H1 (cell line): ENCODE measurements around the gene TPBGL. TPM values are rescaled to one million over a fixed set of nuclear protein-coding genes. Genes with fewer than 3 reads are reported as not detected.
A peak's percentile ranks its signal among the peaks of the same experiment; 100 is the strongest.

Experiments
- CEBPB ChIP-seq: IDR thresholded peaks from 2 replicates; pipeline ENCODE4 v1.6.1; 2012; ENCODE audit warnings: low read depth, low read length
- E2F6 ChIP-seq: IDR thresholded peaks from 2 replicates; pipeline ENCODE4 v1.6.1; 2012; ENCODE audit warnings: inconsistent platforms
- GABPA ChIP-seq: IDR thresholded peaks from 2 replicates; pipeline ENCODE4 v1.6.1; 2011; ENCODE audit warnings: mild to moderate bottlenecking, low read length, moderate library complexity, borderline replicate concordance; ENCODE audit not compliant: insufficient read depth
- HDAC6 ChIP-seq: IDR thresholded peaks from one replicate; pipeline ENCODE4 v1.7.1; 2012; ENCODE audit warnings: low read depth, mild to moderate bottlenecking, inconsistent platforms, low read length, moderate library complexity
- SAP30 ChIP-seq: fragments of 300-600 bp; sonication (generic); IDR thresholded peaks from 2 replicates; pipeline ENCODE4 v1.7.1; 2012; ENCODE audit warnings: low read length, moderate library complexity, mild to moderate bottlenecking, inconsistent platforms; ENCODE audit not compliant: insufficient read depth, insufficient replicate concordance
- TCF12 ChIP-seq: IDR thresholded peaks from 2 replicates; pipeline ENCODE4 v1.6.1; 2011; ENCODE audit warnings: low read depth, mild to moderate bottlenecking, low read length
- TEAD4 ChIP-seq: IDR thresholded peaks from 2 replicates; pipeline ENCODE4 v1.6.1; 2012; ENCODE audit warnings: low read depth, low read length, inconsistent platforms, mixed read lengths
- polyA plus RNA-seq, 7 experiments: library from polyadenylated mRNA; depleted of rRNA in 3 of 7; stranded (reverse) in 5 of 7; unstranded in 2 of 7; fragments of >200 nt in 5 of 7; fragments of 200-250 nt in 2 of 7; gene quantifications; 1 replicate in 5 of 7; 2 replicates in 1 of 7; 4 replicates in 1 of 7; pipeline versions ENCODE4 v1.2.1 to v1.2.3, GENCODE V29; 2011 to 2013; ENCODE audit warnings: missing spikeins in 2 of 7, mixed read lengths in 2 of 7
- total RNA-seq: library from RNA; stranded (reverse); fragmentation: NEBNext Ultra II Directional; extraction: Animal tissue kit (Norgen Biotek cat#: 25700); gene quantifications from 2 replicates; pipeline ENCODE4 v1.2.1, GENCODE V29; 2021

TPBGL gene
- total and polyA plus RNA-seq, 2 of the 8 experiments (the other 6 are each of a cell fraction or from before 2014, with no cell fraction given): 0.26 to 0.37 TPM

- TF ChIP-seq HDAC6 (no peak), CEBPB (peak; percentile 90), E2F6 (no peak), TEAD4 (peak; percentile 99), GABPA (no peak), TCF12 (no peak), SAP30 (no peak)
These were observed 6.8 kb upstream of the TPBGL start (continued) for GRCh38 chr11:75233754-75234172.
